Activated naive CD4-positive, alpha-beta T cell treated with Interleukin-2 at 50 U/mL for 16 hours (primary cell): ENCODE results near the gene KRTAP3-2.
"Not testable (repeated sequence)": the region's sequence is repeated elsewhere in the genome, so short reads cannot be mapped to it uniquely, and the experiment has no call there.

Experiments used
- DNase-seq: peaks from one replicate; pipeline ENCODE4 v3.0.0-alpha.2; 2020

The KRTAP3-2 gene

DNA sequence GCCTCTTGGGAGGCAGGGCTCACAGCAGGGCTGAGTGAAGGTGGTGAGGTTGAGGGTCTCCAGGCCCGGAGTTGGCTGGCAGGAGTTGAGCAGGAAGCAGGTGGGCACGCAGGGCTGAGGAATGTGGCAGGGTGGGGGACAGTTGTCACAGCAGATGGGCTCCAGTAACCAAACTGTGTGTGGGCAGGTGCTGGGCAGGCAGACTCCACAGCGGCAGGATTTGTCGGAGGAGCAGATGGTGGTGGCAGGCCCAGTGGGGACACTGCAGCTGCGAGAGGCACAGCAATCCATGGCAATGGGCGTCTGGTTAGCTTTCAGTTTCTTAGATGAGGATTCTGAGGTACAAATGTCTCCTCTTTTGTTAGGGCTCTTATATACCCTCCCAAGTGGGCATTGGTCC is at the start of gene KRTAP3-2:
Gene KRTAP3-2, minus strand, starts transcription at position 344 of the 400 bp plus-strand sequence. Its CDS starts 53 bp downstream, at position 291.
- DNase-seq: not testable (repeated sequence)

DNA sequence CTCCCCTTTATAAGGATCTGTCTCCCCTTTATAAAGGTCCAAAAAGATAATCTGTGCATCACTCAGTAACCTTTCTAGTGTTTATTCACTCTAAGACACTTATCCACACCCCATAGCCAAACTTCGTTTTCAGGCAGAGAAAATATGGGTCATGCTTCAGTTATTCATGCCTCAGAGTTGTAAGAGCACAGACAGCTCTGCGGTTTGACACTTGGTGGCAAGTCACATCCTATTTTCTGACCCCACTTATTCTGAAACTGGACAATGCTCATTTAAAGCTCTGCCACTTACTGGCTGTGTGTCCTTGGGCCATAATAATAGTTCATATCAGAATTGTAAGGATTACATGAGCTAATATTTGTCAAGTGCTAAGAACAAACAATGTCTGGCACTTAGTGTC is 49.4 kb upstream of the KRTAP3-2 start:
- DNase-seq: no peak

DNA sequence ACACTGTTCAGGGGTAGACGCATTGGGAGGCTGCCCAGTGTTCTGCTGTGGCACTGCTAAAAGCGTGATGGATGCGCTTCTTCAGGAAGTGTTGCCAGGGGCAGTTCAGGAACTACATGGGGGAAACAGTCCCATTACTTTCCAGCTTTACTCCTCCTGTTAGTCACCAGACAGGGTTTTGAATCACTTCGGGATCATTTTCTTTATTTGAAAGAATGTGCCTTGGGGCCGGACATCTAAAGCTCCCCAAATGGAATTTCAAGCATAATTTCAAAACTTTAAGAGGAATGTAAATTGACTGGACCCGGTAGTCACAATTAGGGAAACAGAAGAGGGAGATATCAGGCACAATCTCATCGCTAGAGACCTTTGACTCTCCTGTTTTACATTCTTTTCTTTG is 48.7 kb upstream of the KRTAP3-2 start:
- no peak for DNase-seq

DNA sequence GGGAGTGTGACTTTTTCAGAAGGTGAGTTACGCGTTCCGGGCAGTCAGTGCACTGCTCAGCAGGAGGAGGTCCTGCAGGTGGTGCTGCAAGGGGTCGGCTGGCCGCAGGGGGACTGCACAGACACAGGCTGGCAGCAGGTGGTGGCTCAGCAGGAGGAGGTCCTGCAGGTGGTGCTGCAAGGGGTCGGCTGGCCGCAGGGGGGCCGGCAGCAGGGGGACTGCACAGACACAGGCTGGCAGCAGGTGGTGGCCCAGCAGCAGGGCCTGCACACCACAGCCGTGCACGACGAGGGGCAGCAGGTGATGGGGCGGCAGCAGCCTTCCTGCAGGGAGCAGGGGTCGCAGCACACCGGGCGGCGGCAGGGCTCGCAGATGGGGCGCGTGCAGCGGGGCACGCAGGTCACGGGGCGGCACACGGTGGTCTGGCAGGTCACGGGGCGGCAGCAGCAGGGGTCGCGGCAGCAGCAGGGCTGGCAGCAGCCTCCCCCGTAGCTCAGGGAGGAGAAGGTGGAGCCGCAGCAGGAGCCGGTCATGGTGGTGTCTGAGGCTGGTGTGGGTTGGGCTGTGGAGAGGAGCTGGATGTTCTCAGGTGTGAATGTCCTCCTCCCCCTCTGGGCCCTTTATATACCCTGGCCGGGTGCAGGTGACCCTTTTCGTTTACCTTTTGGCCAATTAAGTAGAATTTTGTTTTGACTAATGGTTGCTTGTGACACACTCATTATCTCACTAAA is 47.2 kb upstream of the KRTAP3-2 start, which contains the start of gene KRTAP2-1:
Gene KRTAP2-1, minus strand, starts transcription at position 582 of the 731 bp plus-strand sequence. Its CDS starts 49 bp downstream, at position 533.
- not testable (repeated sequence) for DNase-seq

DNA sequence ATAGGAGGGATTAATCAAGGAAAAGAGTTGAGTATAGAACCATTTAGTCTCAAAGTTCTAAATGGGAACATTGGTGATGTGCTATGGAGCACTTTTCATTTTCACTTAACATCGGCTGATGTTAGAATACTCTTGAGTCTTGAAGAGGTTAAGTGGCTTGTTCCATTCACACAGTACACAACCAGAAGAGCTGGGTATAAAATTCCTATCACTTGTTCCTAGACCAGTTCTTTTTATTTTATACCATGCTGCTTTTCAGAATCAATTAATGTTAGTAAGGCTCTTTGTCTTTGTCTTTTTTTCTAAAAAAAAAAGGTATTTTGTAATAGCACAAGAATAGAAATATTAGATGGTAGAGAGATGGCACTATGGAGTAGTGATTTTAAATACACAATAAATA is 43.2 kb upstream of the KRTAP3-2 start:
- DNase-seq: no peak

DNA sequence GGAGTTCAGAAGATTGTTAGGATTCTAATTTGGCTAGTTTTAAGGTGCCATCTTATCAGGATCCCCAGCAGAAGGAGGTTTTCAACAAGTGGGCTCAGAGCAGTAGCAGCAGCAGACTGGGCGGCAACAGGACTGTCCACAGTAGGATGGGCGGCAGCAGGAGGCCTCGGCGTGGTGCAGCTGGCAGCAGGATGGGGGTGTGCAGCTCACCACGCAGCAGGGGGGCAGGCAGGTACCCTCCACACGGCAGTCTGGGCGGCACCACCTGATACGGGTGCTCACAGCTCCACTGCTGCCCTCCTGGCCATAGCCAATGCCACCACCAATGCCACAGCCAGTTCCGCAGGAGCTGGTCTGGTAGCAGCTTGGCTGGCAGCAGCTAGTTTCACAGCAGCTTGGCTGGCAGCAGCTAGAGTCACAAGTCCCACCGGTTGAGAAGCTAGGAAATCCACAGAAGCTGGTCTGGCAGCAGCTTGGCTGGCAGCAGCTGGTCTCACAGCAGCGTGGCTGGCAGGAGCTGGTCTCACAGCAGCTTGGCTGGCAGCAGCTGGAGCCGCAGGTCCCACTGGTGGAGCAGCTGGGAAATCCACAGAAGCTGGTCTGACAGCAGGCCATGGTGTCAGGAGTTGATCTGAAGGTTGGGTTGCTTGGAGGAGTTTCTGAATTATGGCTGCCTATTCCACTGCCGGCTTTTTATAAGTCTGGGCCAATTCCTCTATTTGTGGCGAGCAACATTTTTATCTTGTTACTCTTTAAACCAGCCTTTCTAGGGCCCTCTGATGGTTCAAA is 41.3 kb upstream of the KRTAP3-2 start, which contains the start of gene KRTAP1-1:
Gene KRTAP1-1, minus strand, starts transcription at position 668 of the 789 bp plus-strand sequence. Its CDS starts 53 bp downstream, at position 615.
- not testable (repeated sequence) for DNase-seq

DNA sequence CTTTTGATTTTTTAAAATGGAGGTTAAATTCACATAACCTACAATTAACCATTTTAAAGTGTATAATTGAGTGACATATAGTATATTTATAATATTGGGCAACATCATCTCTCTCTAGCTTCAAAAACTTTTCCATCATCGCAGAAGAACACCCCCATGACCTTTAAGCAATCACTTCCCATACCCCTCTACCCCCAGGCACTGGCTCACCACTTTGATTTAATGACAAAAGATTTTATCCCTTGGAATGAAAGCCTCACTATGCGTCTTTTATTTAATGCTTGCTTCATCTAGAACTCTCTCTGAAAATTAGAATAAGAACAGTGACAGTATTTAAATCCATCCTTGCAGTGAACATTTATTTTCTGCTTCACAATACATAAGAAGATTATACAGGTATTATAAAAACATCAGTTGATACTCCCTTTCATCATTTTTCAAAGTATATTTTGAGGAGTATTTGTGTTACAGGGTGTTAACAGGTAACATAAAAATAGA is 38.2 kb upstream of the KRTAP3-2 start:
- no peak for DNase-seq

DNA sequence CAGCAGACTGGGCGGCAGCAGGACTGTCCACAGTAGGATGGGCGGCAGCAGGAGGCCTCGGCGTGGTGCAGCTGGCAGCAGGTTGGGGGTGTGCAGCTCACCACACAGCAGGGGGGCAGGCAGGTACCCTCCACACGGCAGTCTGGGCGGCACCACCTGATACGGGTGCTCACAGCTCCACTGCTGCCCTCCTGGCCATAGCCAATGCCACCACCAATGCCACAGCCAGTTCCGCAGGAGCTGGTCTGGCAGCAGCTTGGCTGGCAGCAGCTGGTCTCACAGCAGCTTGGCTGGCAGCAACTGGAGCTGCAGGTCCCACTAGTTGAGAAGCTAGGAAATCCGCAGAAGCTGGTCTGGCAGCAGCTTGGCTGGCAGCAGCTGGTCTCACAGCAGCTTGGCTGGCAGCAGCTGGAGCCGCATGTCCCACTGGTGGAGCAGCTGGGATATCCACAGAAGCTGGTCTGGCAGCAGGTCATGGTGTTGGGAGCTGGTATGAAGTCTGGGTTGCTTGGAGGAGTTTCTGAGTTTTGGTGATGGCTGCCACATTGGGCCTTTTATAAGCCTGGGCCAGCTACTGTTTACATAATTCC is 34.7 kb upstream of the KRTAP3-2 start, which contains the start of gene KRTAP1-3:
Gene KRTAP1-3, minus strand, starts transcription at position 529 of the 590 bp plus-strand sequence. Its CDS starts 53 bp downstream, at position 476.
- DNase-seq: not testable (repeated sequence)

DNA sequence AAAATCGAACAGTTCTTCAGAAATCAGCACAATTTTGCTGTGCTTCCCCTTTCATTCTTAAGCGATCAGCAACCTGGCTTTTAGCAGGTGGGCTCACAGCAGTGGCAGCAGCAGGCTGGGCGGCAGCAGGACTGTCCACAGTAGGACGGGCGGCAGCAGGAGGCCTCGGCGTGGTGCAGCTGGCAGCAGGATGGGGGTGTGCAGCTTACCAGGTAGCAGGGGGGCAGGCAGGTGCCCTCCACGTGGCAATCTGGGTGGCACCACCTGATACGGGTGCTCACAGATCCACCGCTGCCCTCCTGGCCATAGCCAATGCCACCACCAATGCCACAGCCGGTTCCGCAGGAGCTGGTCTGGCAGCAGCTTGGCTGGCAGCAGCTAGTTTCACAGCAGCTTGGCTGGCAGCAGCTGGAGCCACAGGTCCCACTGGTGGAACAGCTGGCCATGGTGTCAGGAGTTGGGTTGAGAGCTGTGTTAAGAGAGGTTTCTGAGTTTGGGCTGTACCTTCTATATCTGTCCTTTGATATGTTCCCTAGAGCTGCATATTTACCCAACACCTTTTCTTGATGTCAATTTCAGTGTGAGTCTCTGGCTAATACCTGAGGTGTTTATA is 30.0 kb upstream of the KRTAP3-2 start, which contains the start of gene KRTAP1-4:
Gene KRTAP1-4, minus strand, starts transcription at position 563 of the 613 bp plus-strand sequence. Its CDS starts 117 bp downstream, at position 446.
- DNase-seq: no peak

DNA sequence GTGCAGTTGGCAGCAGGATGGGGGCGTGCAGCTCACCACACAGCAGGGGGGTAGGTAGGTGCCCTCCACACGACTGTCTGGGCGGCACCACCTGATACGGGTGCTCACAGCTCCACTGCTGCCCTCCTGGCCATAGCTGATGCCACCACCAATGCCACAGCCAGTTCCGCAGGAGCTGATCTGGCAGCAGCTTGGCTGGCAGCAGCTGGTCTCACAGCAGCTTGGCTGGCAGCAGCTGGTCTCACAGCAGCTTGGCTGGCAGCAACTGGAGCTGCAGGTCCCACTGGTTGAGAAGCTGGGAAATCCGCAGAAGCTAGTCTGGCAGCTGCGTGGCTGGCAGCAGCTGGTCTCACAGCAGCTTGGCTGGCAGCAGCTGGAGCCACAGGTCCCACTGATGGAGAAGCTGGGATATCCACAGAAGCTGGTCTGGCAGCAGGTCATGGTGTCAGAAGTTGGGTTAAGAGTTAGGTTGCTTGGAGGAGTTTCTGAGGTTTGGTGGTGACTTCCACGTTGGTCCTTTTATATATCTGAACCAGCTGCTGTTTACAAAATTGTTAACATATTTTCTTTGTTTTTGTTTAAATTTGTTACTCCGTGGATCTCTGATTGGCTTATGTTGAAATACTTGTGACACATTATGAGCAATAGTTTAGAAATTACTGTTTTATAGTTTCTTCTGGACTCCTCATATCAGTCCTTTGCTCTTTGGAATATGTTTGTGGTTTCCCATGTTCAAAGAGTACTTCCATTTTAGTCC is 27.2 kb upstream of the KRTAP3-2 start, which contains the start of gene KRTAP1-5:
Gene KRTAP1-5, minus strand, starts transcription at position 494 of the 757 bp plus-strand sequence. Its CDS starts 53 bp downstream, at position 441.
- no peak for DNase-seq

DNA sequence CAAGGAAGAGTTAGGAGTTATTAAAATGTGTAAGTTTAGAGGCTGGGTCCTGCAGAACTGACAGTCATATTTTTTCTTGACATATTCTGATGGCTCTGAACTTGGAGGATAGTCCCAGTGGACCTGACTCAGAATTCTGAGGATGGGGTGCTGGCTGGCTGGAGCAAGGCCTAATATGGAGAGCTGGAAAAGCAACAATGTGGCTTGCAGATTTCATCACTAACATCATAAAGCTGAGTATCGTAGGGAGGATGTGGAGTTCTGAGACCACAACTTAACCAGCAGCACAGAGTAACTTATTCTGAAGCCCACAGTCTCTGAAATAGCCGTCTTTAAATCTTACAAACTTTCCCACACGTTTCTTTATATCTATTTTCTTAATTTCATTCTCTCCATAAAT is 25.0 kb upstream of the KRTAP3-2 start:
- no peak for DNase-seq

DNA sequence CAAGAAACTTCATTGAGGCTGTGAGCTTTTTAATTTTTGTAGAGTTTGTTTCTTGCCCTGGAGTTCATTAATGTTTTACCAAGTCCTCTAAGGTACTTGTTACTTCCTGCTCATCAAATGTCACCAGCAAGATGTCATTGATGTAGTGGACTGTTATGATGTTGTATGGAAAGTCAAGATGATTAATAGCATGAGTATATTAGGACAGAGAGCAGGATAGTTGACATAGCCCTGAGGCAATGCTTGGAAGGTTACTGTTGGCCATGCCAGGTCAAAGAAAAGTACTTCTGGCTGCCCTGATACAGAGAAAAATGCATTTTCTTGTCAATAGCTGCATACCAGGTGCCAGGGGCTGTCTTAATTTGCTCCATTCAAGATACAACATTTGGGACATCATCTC is 20.6 kb upstream of the KRTAP3-2 start:
- DNase-seq: no peak

DNA sequence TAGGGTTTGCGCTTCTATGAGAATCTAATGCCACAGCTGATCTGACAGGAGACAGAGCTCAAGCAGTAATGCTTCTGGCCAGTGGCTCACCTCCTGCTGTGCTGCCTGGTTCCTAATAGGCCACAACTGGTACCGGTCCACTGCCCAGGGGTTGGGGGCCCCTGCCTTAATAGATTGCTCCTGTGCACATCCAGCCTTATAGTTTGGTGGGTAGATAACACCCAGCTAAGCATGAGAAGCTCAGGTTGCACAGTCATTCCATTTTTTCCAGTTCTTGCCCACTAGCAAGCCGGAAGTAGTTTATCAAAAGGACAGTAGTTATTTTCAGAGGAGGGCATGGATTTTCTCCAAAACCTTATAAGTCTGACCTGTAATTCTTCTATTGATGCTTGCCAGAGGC is 19.7 kb upstream of the KRTAP3-2 start:
- no peak for DNase-seq

DNA sequence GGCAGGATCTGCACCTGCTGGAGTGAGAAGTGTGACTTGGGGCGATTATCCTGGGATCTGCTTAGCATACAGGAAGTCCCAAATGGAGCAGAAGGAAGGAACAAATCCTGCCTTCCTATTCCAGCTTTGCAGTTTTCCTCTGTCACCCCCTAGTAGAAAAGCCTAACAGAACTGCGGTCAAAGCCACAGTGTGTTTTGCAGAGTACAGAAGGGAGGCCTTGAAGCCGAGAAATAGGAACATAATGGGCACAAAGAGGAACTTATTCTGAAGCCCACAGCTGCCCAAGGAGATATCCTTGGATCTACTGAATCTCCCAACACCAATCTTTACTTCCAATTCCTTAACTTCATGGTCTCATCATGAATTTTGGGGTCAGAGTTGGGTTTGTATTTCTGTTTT is 18.8 kb upstream of the KRTAP3-2 start:
- no peak for DNase-seq

DNA sequence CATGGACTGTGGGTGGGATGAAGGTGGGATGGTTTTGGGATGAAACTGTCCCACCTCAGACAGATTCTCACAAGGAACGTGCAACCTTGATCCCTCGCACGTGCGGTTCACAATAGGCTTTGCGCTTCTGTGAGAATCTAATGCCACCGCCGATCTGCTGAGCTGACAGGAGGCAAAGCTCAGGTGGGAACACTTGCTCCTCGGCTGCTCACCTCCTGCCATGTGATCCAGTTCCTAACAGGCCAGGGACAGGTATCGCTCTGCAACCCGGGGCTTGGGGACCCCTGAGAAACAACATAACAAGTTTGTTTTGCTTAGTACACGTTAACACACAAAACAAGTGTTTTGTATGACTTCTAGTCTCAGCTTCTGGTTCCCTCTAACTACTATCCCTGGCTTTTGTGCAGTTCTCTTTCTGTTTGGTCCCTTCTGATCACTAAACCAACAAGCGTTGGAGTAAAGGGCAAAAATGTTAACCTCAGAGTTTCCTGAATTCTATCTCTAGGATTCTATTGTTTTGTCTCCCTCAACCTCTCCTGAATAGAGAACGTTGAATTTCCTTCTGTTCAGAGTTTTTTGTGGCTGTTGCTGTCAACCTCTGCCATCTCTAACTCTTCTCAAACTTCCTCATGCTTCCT is 17.0 kb upstream of the KRTAP3-2 start:
- DNase-seq: no peak

DNA sequence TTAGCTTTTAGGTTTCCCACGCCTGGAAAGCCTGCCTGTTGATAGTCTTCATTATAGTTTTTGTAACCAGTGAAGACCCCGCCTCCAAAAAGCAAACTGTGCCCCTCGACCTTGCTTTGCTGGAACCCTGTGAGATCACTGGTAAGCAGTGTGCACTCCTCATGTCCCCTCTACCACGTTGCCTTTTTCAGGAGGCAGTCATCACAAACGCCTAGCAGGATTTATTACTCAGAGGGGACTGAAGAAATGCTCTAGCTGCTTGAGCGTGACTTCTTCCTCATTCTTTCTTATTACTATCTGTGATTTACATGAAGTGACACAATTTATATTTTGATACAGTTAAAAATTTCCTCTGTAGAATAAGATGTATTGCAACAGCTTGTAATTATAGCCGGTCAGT is 15.7 kb upstream of the KRTAP3-2 start:
- no peak for DNase-seq

DNA sequence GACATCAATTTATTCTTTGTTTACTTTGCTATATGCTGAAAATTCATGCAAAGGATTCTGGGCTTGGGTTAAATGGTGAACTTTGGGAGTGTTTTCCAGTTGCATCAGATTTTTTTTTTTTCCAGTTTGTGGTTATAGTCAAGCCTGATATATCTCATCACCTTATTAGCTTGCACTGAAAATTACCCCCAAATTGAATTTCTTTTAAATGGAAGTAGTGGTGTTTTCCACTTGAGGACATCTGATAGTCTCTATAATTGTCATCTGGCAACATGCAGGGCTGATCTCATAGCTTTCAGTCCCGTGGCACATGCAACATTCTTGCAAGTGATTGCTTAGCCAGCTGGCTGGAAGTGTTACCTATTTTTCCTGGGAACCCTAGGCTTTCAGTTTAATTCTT is 13.9 kb upstream of the KRTAP3-2 start:
- DNase-seq: no peak

DNA sequence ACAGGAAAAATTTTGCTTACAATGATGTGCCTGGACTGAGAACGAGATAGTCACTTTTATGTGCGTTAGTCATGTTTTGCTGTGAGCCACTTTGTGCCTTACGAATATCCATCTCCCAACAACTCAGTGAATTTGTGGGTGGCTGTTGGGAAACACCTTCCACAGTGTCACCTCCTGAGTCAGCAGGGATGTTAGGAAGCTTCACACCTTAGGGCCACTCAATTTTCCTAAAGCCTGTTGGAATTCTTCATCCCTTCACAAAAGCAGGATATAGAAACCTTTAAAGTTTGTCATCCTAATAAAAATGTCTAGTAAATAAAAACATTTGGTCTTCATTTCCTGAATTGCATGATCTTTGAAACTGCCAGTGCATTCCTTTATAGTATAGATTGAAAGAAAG is 13.5 kb upstream of the KRTAP3-2 start:
- DNase-seq: no peak

DNA sequence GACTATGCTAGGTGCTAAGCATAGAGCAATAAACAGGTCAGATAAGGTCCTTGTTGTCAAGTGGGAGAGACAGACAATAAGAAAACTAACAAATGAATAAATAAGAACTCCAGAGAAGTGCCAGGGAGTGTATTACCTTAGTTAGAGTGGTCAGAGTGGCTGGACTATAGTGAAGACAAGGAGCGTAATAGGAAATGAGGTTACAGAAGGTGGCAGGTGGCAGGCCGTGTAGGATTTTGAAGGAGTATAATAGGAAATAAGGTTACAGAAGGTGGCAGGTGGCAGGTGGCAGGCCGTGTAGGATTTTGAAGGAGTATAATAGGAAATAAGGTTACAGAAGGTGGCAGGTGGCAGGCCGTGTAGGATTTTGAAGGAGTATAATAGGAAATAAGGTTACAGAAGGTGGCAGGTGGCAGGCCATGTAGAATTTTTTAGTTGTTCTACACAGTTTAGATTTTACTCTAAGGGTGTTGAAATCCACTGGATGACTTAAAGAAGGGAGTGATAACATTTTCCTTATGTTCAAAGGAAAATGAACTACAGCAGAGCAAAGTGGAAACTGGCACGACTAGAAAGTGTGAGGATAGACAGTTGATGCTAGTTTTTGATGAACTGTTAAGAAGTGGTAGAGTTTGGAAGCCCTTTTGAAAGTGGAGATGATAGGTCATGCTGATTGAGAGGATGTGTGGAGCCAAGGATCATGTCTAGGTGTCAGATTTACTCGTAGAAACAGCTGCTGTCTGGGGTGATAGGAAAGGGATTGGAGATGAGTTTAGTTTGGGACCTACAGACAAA is 12.8 kb upstream of the KRTAP3-2 start:
- DNase-seq: no peak

DNA sequence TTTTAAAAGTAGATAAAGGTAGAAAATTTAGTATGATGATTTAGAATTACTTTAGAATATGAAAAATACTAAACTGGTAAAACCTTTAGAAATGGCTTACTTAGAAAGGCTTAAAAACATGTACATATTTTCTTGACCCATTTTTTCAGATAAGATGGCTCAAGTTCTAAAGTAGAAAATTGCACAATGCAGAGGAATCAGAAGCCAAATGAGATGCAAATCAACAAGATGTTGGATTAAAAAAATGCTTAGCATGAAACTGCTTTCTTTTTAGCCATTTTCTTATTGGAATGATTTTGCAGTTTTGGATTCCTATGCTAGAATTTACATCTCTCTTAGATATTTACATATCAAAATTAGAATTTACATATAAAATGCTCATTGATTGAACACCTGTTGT is 10.7 kb upstream of the KRTAP3-2 start:
- no peak for DNase-seq
